ENCODE measurements around the gene ZNF410.

ZNF410 gene

DNA sequence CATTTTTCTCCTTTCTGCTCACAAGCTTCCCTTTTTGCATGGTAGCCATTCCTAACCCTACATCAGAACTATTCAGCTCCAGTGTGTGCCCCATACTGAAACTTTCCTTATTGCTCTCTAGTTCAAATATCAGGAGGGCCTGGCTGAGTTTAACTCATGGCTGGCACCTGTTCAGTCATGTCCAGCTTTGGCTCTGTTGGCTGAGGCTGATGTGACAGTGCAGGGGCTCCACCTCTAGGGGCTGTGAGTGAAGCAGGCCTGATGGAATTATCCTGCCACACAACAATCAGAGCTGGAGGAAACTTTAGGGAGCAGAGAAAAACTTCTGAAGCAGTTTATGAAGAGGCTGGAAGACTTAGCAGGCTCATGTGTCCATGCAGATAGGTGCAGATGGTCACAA is 71.9 kb downstream of the ZNF410 start:
- no peak for DNase-seq

DNA sequence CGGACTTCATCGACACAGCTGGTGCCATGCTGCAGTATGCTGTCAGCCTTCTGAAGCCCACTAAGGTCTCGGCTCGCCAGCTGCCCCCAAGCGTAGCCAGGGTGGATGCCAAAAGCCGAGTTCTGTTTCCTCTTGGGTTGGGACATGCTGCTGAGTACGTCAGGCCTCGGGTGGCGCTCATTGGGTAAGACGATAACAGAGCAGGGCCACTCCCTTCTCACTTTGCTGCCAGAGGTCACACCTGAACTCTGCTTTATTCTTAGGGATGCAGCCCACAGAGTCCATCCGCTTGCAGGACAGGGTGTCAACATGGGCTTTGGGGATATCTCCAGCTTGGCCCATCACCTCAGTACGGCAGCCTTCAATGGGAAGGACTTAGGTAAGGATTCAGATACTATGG is 74.5 kb downstream of the ZNF410 start:
- DNase-seq, result no peak

DNA sequence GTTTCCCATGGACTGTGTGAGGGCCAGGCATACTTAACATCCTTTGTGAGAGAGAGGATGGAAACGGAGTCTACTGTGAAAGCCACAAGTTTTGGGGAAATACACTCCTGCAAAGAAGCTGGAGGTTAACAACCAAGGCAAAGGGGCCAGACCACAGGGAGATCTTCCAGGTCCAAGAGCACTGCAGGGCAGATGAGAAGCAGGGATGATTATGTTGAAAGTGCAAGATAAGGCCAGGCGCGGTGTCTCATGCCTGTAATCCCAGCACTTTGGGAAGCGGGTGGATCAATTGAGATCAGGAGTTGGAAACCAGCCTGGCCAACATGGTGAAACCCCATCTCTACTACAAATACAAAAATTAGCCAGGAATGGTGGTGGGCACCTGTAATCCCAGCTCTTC is 78.6 kb downstream of the ZNF410 start:
- DNase-seq, result no peak

DNA sequence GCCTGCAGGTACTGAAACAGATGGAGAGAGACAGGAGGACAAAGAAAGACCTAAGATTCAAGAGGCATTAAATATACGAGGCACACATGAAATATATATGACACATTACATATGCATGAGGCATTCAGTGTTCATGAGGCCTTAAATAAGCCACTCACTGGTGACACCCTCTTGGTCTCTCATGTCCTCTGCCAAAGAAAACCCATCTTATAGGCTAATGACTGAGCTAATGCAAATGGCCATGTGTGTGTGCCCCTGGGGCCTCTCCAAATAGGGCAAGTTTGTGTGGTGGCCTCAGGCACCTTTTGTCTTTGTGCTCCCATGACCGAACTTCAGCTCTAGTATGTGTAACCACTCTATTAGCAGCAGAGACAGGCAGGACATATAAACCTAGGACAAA is 82.2 kb downstream of the ZNF410 start:
- DNase-seq, result no peak

DNA sequence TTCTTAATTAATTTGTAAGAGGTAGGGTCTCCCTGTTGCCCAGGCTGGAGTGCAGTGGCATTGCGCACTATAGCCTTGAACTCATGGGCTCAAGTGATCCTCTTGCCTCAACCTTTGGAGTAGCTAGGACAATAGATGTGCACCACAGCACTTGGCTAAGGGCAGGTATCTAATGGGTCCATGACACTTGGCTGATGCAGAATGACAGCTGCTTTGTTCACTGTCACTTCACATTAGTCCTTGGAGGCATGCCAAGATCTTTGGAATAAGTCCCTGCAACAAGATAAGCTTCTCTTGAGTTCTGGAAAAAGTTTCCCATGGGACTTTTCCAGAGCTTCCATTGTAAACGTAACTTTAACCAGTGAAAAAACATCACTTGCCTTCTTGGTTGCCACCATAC is 86.8 kb downstream of the ZNF410 start:
- DNase-seq, result no peak

DNA sequence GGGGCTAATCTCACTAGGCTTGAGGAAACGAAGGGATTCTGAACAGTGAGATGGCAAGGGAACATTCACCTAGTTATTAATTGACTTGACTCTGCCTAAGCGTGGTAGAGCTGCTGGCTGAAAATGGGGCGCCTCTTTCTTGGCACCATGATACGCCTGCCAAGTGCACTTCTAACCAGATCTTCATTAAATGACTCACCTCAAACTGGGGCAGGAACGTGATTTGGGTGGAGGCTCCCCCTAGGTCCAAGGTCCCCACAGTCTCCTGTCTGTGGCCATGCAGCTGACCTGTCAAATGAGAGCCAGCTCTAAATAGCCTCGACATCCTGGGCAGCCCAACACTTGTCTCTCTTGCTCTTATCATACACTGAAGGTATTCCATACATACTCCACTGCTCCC is 89.5 kb downstream of the ZNF410 start:
- DNase-seq, result no peak

DNA sequence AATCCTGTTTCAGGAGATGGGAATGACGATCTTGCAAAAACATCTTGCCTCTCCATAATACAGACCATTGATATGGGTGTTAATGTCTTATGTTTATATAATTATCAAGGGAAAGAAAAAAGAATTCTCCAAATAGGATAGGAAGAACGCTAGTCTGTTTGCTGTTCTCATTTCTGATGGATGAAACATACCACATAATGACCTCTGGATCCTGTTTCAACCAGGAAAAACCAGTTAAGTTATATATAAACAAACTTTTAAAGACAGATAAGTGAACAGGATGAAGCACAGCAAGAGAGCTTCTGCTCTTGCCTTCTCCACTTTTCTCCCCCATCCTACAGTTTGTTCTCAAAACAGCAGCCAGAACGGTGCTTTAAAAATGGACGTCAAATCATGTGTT is 91.2 kb downstream of the ZNF410 start:
- no peak for DNase-seq

All from activated CD4-positive, alpha-beta T cell treated with anti-CD3 and anti-CD28 coated beads, Interleukin-10, Interleukin-2, amounts not matched to agents 100 ng/mL and 50 ng/mL, durations not matched to agents 16 hours and 8 hours (primary cell).